Measurements from ENCODE around the gene EARS2.
"Not testable (repeated sequence)": the region's sequence is repeated elsewhere in the genome, so short reads cannot be mapped to it uniquely, and the experiment has no call there.

Gene EARS2

GRCh38 chr16:23504453-23505179 is 52.5 kb downstream of the EARS2 start:
- DNase-seq = peak; percentile 87

- no peak for DNase-seq
Measured at GRCh38 chr16:23504076-23504452, 53.1 kb downstream of the EARS2 start.

GRCh38 chr16:23502466-23502865 is 54.7 kb downstream of the EARS2 start:
- DNase-seq = no peak

- no peak for DNase-seq
Measured at GRCh38 chr16:23501291-23501690, 55.9 kb downstream of the EARS2 start.

GRCh38 chr16:23500862-23501225 is 56.3 kb downstream of the EARS2 start:
- no peak for DNase-seq

- no peak for DNase-seq
Measured at GRCh38 chr16:23500212-23500861, 56.8 kb downstream of the EARS2 start.

GRCh38 chr16:23499801-23500200 is 57.3 kb downstream of the EARS2 start:
- DNase-seq = no peak

GRCh38 chr16:23498863-23499262 is 58.3 kb downstream of the EARS2 start:
- DNase-seq = no peak

- no peak for DNase-seq
Measured at GRCh38 chr16:23497543-23497868, 59.6 kb downstream of the EARS2 start.

- no peak for DNase-seq
Measured at GRCh38 chr16:23496821-23497542, 60.2 kb downstream of the EARS2 start.

- DNase-seq = no peak
Measured at GRCh38 chr16:23495671-23496070, 61.5 kb downstream of the EARS2 start.

GRCh38 chr16:23494188-23494587 is 63.0 kb downstream of the EARS2 start:
- no peak for DNase-seq

- no peak for DNase-seq
Measured at GRCh38 chr16:23491490-23492391, 65.4 kb downstream of the EARS2 start.

- DNase-seq = no peak
Measured at GRCh38 chr16:23486480-23486879, 70.7 kb downstream of the EARS2 start.

GRCh38 chr16:23485841-23486240 is 71.3 kb downstream of the EARS2 start:
- no peak for DNase-seq

- DNase-seq = no peak
Measured at GRCh38 chr16:23485257-23485614, 71.9 kb downstream of the EARS2 start.

GRCh38 chr16:23484510-23485256 is 72.5 kb downstream of the EARS2 start:
- no peak for DNase-seq

GRCh38 chr16:23483492-23483891 is 73.7 kb downstream of the EARS2 start:
- not testable (repeated sequence) for DNase-seq

- peak; percentile 30 for DNase-seq
Measured at GRCh38 chr16:23482778-23483177, 74.4 kb downstream of the EARS2 start.

- no peak for DNase-seq
Measured at GRCh38 chr16:23480257-23480656, 76.9 kb downstream of the EARS2 start.

- DNase-seq = no peak
Measured at GRCh38 chr16:23479138-23479537, 78.0 kb downstream of the EARS2 start.

GRCh38 chr16:23478566-23478965 is 78.6 kb downstream of the EARS2 start:
- DNase-seq = no peak

- no peak for DNase-seq
Measured at GRCh38 chr16:23476289-23476688, 80.9 kb downstream of the EARS2 start.

All from stimulated activated CD8-positive, alpha-beta memory T cell treated with anti-CD3 and anti-CD28 coated beads, Interleukin-4, amount 100 ng/mL, for 48 hours (primary cell).